HepG2 (cell line): ENCODE results near the gene DCTN2. TPM values are rescaled to one million over a fixed set of nuclear protein-coding genes. Genes with fewer than 3 reads are reported as not detected.

ENCODE experiments used
- AHR ChIP-seq: IDR thresholded peaks from 2 replicates; pipeline ENCODE4 v1.6.1; 2018; ENCODE audit warnings: missing genetic modification reagents, missing compliant biosample characterization
- ARNT ChIP-seq: fragments of 450-650 bp; IDR thresholded peaks from 2 replicates; pipeline ENCODE4 v1.6.1; 2017
- ATF7-NPFF ChIP-seq: sonication (generic); formaldehyde crosslinking; IDR thresholded peaks from 2 replicates; pipeline ENCODE4 v1.8.1; 2023; ENCODE audit warnings: mild to moderate bottlenecking, low read depth, missing genetic modification reagents, moderate library complexity
- CEBPG ChIP-seq: IDR thresholded peaks from 2 replicates; pipeline ENCODE4 v1.6.1; 2016
- ELF1 ChIP-seq: sonication (generic); formaldehyde crosslinking; IDR thresholded peaks from 2 replicates; pipeline ENCODE4 v1.4.0; 2020; ENCODE audit warnings: missing genetic modification reagents
- GABPA ChIP-seq, 2 experiments: IDR thresholded peaks; 2 replicates each; pipeline ENCODE4 v1.6.1; 2011 to 2016; ENCODE audit warnings: low read depth in 2 of 2, low read length in 1 of 2, missing biosample characterization in 1 of 2, missing genetic modification characterization in 1 of 2
- GATAD2A ChIP-seq: IDR thresholded peaks from 2 replicates; pipeline ENCODE4 v1.6.1; 2016
- GLMP ChIP-seq: sonication (generic); formaldehyde crosslinking; IDR thresholded peaks from 2 replicates; pipeline ENCODE4 v1.9.0; 2021; ENCODE audit warnings: missing genetic modification reagents, mild to moderate bottlenecking, borderline replicate concordance
- GTF2F1 ChIP-seq: fragments of 150-350 bp; IDR thresholded peaks from 2 replicates; pipeline ENCODE4 v1.6.1; 2014; ENCODE audit warnings: low read length
- HES4 ChIP-seq: sonication (generic); formaldehyde crosslinking; IDR thresholded peaks from 2 replicates; pipeline ENCODE4 v1.9.0; 2021; ENCODE audit warnings: mild to moderate bottlenecking, missing genetic modification reagents, borderline replicate concordance
- HMG20B ChIP-seq: conservative IDR thresholded peaks from 2 replicates; pipeline ENCODE4 v1.6.1; 2016; ENCODE audit warnings: missing genetic modification reagents, missing compliant biosample characterization
- JARID2 ChIP-seq: sonication (generic); formaldehyde crosslinking; IDR thresholded peaks from 2 replicates; pipeline ENCODE4 v1.8.1; 2023; ENCODE audit warnings: missing genetic modification reagents, inconsistent platforms; ENCODE audit not compliant: insufficient replicate concordance
- JDP2 ChIP-seq: sonication (generic); formaldehyde crosslinking; IDR thresholded peaks from 2 replicates; pipeline ENCODE4 v1.8.1; 2022; ENCODE audit warnings: missing genetic modification reagents, borderline replicate concordance
- JUNB ChIP-seq: sonication (generic); formaldehyde crosslinking; IDR thresholded peaks from 2 replicates; pipeline ENCODE4 v1.8.0; 2022; ENCODE audit warnings: missing genetic modification reagents, mild to moderate bottlenecking, borderline replicate concordance
- KDM2A ChIP-seq: sonication (generic); formaldehyde crosslinking; IDR thresholded peaks from 2 replicates; pipeline ENCODE4 v1.4.0; 2020; ENCODE audit warnings: low read depth, missing genetic modification reagents, borderline replicate concordance
- POLR2AphosphoS5 ChIP-seq: IDR thresholded peaks from 2 replicates; pipeline ENCODE4 v1.6.1; 2012; ENCODE audit warnings: low read depth, low read length
- RFXAP ChIP-seq: sonication (generic); formaldehyde crosslinking; IDR thresholded peaks from 2 replicates; pipeline ENCODE4 v1.4.0; 2020; ENCODE audit warnings: missing genetic modification reagents, borderline replicate concordance
- RXRB ChIP-seq: IDR thresholded peaks from 2 replicates; pipeline ENCODE4 v1.6.1; 2016; ENCODE audit warnings: borderline replicate concordance, missing genetic modification reagents, missing compliant biosample characterization
- SRSF4 ChIP-seq: fragments of 200-400 bp; formaldehyde crosslinking; IDR thresholded peaks from one replicate; pipeline ENCODE4 v1.6.1; 2018; ENCODE audit warnings: mild to moderate bottlenecking, low read depth, low read length, moderate library complexity; ENCODE audit not compliant: poor library complexity, severe bottlenecking
- ZBTB42 ChIP-seq: sonication (generic); formaldehyde crosslinking; IDR thresholded peaks from 2 replicates; pipeline ENCODE4 v1.5.0; 2020; ENCODE audit warnings: mild to moderate bottlenecking, missing genetic modification reagents
- ZNF143 ChIP-seq: sonication (generic); formaldehyde crosslinking; IDR thresholded peaks from 2 replicates; pipeline ENCODE4 v1.4.0; 2020; ENCODE audit warnings: missing genetic modification reagents
- ZNF20 ChIP-seq: sonication (generic); formaldehyde crosslinking; IDR thresholded peaks from 2 replicates; pipeline ENCODE4 v1.4.0; 2020; ENCODE audit warnings: mild to moderate bottlenecking, moderate library complexity, missing genetic modification reagents
- ZNF331 ChIP-seq: sonication (generic); formaldehyde crosslinking; IDR thresholded peaks from 2 replicates; pipeline ENCODE4 v1.4.0; 2020; ENCODE audit warnings: missing genetic modification reagents
- ZNF547 ChIP-seq: sonication (generic); formaldehyde crosslinking; IDR thresholded peaks from 2 replicates; pipeline ENCODE4 v1.5.1; 2020; ENCODE audit warnings: mild to moderate bottlenecking, missing genetic modification reagents
- ZNF564 ChIP-seq: sonication (generic); formaldehyde crosslinking; IDR thresholded peaks from 2 replicates; pipeline ENCODE4 v1.8.1; 2023; ENCODE audit warnings: mild to moderate bottlenecking, missing genetic modification reagents
- ZNF660 ChIP-seq: sonication (generic); formaldehyde crosslinking; IDR thresholded peaks from 2 replicates; pipeline ENCODE4 v1.5.1; 2020; ENCODE audit warnings: mild to moderate bottlenecking, low read depth, missing genetic modification reagents, borderline replicate concordance
- ZNF740 ChIP-seq: sonication (generic); formaldehyde crosslinking; IDR thresholded peaks from 2 replicates; pipeline ENCODE4 v1.4.0; 2020; ENCODE audit warnings: missing genetic modification reagents
- polyA plus RNA-seq, 8 experiments: library from polyadenylated mRNA; depleted of rRNA in 3 of 8; stranded (reverse) in 7 of 8; unstranded in 1 of 8; fragments of >200 nt; fragmentation: Illumina TruSeq in 4 of 8; extraction: Trizol in 4 of 8; gene quantifications; 2 replicates each; pipeline versions ENCODE4 v1.2.1 to v1.2.3, GENCODE V29; 2011 to 2016; ENCODE audit warnings: low read depth in 4 of 8, missing spikeins in 1 of 8, mixed read lengths in 1 of 8; ENCODE audit not compliant: insufficient read depth in 1 of 8
- total RNA-seq, 5 experiments: library from RNA; depleted of rRNA; stranded (reverse); fragments of >200 nt; fragmentation: Illumina TruSeq; extraction: Trizol; gene quantifications; 2 replicates each; pipeline ENCODE4 v1.2.3, GENCODE V29; 2016; ENCODE audit warnings: low read depth in 1 of 5
- TF ChIP-seq, protein P1 (sequence below), 2 experiments: sonication (generic) in 1 of 2; formaldehyde crosslinking in 1 of 2; IDR thresholded peaks; 2 replicates each; pipeline versions ENCODE4 v1.5.1 to v1.6.1; 2011 to 2020; ENCODE audit warnings: borderline replicate concordance in 1 of 2, low read depth in 1 of 2, low read length in 1 of 2, mild to moderate bottlenecking in 1 of 2, missing genetic modification reagents in 1 of 2, moderate library complexity in 1 of 2

The DCTN2 gene
- total and polyA plus RNA-seq, 2 of the 13 experiments (the other 11 are each of a cell fraction or from before 2014, with no cell fraction given) = 72.0 to 77.4 TPM

- TF ChIP-seq, protein P1, sequence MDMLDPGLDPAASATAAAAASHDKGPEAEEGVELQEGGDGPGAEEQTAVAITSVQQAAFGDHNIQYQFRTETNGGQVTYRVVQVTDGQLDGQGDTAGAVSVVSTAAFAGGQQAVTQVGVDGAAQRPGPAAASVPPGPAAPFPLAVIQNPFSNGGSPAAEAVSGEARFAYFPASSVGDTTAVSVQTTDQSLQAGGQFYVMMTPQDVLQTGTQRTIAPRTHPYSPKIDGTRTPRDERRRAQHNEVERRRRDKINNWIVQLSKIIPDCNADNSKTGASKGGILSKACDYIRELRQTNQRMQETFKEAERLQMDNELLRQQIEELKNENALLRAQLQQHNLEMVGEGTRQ (IDR thresholded peaks at IDR 0.05; ENCODE audit: low read depth, low read length) = no peak
- TF ChIP-seq, protein P1 (CRISPR knock-in tag; IDR thresholded peaks at IDR 0.05; ENCODE audit: borderline replicate concordance) = peak; percentile 52; the same call in 1 of the 2 replicates
- TF ChIP-seq ZNF20 (CRISPR knock-in tag) (no peak), ZNF564 (CRISPR knock-in tag) (peak; percentile 71; the same call in 1 of the 2 replicates), ZNF660 (CRISPR knock-in tag) (no peak), ARNT (no peak), HES4 (CRISPR knock-in tag) (no peak), GABPA (IDR thresholded peaks at IDR 0.05; ENCODE audit: low read depth, low read length) (peak; percentile 41; the same call in 1 of the 2 replicates), GABPA (CRISPR knock-in tag; IDR thresholded peaks at IDR 0.05; ENCODE audit: low read depth) (peak; percentile 84), ZNF143 (CRISPR knock-in tag) (peak; percentile 50), HMG20B (0 out of 2 replicates have a peak, but pooled peaks have one; percentile 37), GLMP (no peak), JUNB (CRISPR knock-in tag) (no peak), POLR2AphosphoS5 (peak; percentile 99), ZNF740 (CRISPR knock-in tag) (no peak), ELF1 (CRISPR knock-in tag) (peak; percentile 97), JDP2 (CRISPR knock-in tag) (no peak), RXRB (CRISPR knock-in tag) (peak; percentile 73; the same call in 1 of the 2 replicates), ATF7-NPFF (no peak), JARID2 (no peak), AHR (CRISPR knock-in tag) (no peak; the same call in 1 of the 2 replicates), GATAD2A (CRISPR knock-in tag) (peak; percentile 37; the same call in 1 of the 2 replicates), KDM2A (peak; percentile 56), ZNF547 (peak; percentile 91), GTF2F1 (peak; percentile 89; the same call in 1 of the 2 replicates), ZNF331 (CRISPR knock-in tag) (peak; percentile 70), SRSF4 (no peak), CEBPG (CRISPR knock-in tag) (no peak), RFXAP (CRISPR knock-in tag) (0 out of 2 replicates have a peak, but pooled peaks have one; percentile 53), ZBTB42 (CRISPR knock-in tag) (no peak)
These were observed 26.8 kb downstream of the DCTN2 start, which contains the start of gene DDIT3 (continued) for GRCh38 chr12:57520053-57520818.
